WERI-Rb-1 (cell line): Measurements from ENCODE around the gene LYST.

Source experiments
- DNase-seq: peaks from one replicate; pipeline ENCODE4 v3.0.0-alpha.2; 2020
- H3K27ac ChIP-seq: fragments of 250-450 bp; sonication (Bioruptor Pico); 2 replicates; pipeline ENCODE4 v1.5.1; 2020; ENCODE audit warnings: mild to moderate bottlenecking, moderate library complexity
- H3K27me3 ChIP-seq: fragments of 250-450 bp; sonication (Bioruptor Pico); 2 replicates; pipeline ENCODE4 v1.5.1; 2021; ENCODE audit warnings: mild to moderate bottlenecking, low read depth, moderate library complexity; ENCODE audit not compliant: insufficient read depth, severe bottlenecking
- H3K36me3 ChIP-seq: fragments of 250-450 bp; sonication (Bioruptor Pico); 2 replicates; pipeline ENCODE4 v1.5.1; 2020; ENCODE audit warnings: mild to moderate bottlenecking, moderate library complexity
- H3K4me3 ChIP-seq: 2 replicates; pipeline ENCODE4 v1.5.1; 2011; ENCODE audit warnings: low read depth, mild to moderate bottlenecking, control low read depth, low read length
- H3K9me3 ChIP-seq: fragments of 250-450 bp; sonication (Bioruptor Pico); 2 replicates; pipeline ENCODE4 v1.5.1; 2021; ENCODE audit warnings: mild to moderate bottlenecking, moderate library complexity; ENCODE audit not compliant: severe bottlenecking
- TF ChIP-seq, protein P1 (sequence below): IDR thresholded peaks from 2 replicates; pipeline ENCODE4 v1.5.1; 2011; ENCODE audit warnings: low read depth, mild to moderate bottlenecking, control low read depth, inconsistent platforms, low read length

Gene LYST

GRCh38 chr1:235673981-235674380, 192.7 kb downstream of the LYST start:
- no peak overlapping the region for H3K27ac ChIP-seq
- H3K27me3 ChIP-seq = no peaks in the 10 kb centered on the region
- peaks cover 5% of the 10 kb centered on the region; the same call in 1 of the 2 replicates for H3K36me3 ChIP-seq
- TF ChIP-seq, protein P1, sequence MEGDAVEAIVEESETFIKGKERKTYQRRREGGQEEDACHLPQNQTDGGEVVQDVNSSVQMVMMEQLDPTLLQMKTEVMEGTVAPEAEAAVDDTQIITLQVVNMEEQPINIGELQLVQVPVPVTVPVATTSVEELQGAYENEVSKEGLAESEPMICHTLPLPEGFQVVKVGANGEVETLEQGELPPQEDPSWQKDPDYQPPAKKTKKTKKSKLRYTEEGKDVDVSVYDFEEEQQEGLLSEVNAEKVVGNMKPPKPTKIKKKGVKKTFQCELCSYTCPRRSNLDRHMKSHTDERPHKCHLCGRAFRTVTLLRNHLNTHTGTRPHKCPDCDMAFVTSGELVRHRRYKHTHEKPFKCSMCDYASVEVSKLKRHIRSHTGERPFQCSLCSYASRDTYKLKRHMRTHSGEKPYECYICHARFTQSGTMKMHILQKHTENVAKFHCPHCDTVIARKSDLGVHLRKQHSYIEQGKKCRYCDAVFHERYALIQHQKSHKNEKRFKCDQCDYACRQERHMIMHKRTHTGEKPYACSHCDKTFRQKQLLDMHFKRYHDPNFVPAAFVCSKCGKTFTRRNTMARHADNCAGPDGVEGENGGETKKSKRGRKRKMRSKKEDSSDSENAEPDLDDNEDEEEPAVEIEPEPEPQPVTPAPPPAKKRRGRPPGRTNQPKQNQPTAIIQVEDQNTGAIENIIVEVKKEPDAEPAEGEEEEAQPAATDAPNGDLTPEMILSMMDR = no peak
- H3K9me3 ChIP-seq = peaks cover 28% of the 10 kb centered on the region
- no peak overlapping the region for H3K4me3 ChIP-seq
- no peak for DNase-seq

DNA sequence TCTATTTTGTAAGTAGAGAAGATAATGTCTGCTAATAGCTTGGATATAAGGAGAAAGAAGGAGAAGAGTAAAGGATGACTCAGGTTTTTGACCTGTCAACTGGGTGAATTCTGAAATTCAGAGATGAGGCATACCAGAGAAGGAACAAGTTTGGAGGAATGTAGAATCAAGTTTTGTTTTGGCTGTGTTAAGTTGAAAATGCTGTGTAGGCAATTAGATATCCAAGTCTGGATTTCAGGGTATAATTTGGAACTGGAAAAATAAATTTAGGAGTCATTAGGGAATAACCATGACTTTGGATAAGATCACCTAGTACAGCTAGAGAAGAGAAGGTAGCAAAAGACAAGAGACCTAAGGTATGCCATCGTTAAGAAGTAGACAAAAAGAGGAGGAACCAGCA, 194.7 kb downstream of the LYST start:
- Histone ChIP-seq H3K27ac (no peak overlapping the region), H3K9me3 (peaks cover 28% of the 10 kb centered on the region), H3K4me3 (no peak overlapping the region), H3K27me3 (no peaks in the 10 kb centered on the region), H3K36me3 (peaks cover 5% of the 10 kb centered on the region; the same call in 1 of the 2 replicates)
- DNase-seq = no peak
- TF ChIP-seq, protein P1 = no peak

DNA sequence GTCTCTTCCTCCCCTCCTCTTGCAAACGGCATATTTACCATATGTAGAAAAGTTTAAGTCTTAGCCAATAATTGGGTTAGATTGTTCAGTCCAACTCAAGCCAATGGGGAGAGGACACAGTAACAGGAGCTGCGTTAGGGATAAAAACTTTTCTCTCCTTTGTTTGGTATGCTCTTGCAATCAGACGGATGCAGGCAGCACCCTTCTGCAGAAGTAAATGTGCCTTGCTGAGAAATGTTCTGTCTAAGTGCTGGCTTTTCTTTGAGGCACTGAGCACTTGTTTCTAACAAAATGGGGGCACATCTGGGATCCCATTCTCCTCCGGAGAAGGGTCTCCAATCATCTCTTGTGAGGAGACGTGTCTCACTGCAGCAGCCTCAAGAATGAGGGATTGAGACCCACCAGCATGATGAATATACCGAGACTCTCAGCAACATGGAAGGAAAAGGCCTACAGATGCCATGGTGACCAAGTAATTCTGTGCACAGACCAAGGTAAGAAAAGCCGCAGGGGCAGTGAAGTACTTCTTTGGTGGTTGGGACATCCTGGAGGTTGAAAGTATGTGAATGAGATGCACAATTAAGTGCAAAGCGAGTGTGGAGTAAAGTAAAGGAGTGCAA, 196.4 kb downstream of the LYST start:
- Histone ChIP-seq H3K36me3 (peaks cover 2% of the 10 kb centered on the region; the same call in 1 of the 2 replicates), H3K4me3 (no peak overlapping the region), H3K27ac (no peak overlapping the region), H3K9me3 (peaks cover 22% of the 10 kb centered on the region), H3K27me3 (no peaks in the 10 kb centered on the region)
- DNase-seq = no peak
- TF ChIP-seq, protein P1 = no peak

DNA sequence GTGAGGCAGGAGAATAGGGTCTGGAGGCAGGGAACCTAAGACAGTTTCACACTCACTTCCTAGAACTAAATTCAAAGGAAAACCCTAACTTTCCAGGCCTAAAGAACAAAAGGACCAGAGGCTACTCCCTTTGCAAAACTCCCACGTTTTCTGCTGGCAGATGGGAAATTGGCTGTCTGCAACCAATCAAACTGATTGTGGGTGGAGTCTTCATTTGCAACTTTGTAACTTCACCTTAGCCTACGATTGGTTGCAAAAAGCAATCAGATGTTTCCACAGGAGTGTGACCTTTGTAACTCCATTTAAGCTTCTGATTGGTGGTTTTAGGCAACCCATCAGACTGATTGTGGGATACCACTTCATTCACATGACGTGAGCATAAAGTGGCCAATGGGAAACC, 197.4 kb downstream of the LYST start:
- Histone ChIP-seq H3K36me3 (no peaks in the 10 kb centered on the region), H3K4me3 (no peak overlapping the region), H3K27ac (no peak overlapping the region), H3K9me3 (peaks cover 20% of the 10 kb centered on the region), H3K27me3 (no peaks in the 10 kb centered on the region)
- TF ChIP-seq, protein P1 = no peak
- no peak for DNase-seq

- Histone ChIP-seq H3K27me3 (no peaks in the 10 kb centered on the region), H3K36me3 (no peaks in the 10 kb centered on the region), H3K27ac (no peak overlapping the region), H3K9me3 (no peaks in the 10 kb centered on the region), H3K4me3 (no peak overlapping the region)
- TF ChIP-seq, protein P1 = no peak
- no peak for DNase-seq
Measured at GRCh38 chr1:235663628-235664027, 203.1 kb downstream of the LYST start.

DNA sequence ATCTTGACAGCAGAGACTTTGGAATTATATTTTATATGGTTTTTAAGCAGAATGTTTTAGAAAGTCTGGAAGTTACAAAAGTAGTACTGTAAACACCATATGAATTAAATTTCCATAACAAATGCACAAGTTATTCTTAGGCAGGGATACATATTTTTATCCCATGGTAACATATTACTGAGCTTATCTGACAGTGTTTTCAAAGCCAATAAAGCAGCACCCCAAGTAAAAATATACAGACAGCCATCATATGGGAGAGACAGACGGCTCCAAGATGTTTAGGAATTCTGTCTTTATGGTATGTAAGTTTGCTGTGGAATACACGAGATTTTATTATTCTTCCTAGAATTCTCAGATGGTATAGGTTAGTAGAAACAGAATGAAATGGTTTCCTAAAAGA, 205.1 kb downstream of the LYST start:
- H3K27me3 ChIP-seq = no peaks in the 10 kb centered on the region
- no peak overlapping the region for H3K27ac ChIP-seq
- no peak for DNase-seq
- H3K4me3 ChIP-seq = no peak overlapping the region
- TF ChIP-seq, protein P1 = no peak
- no peaks in the 10 kb centered on the region for H3K36me3 ChIP-seq
- no peaks in the 10 kb centered on the region for H3K9me3 ChIP-seq
